ENCODE results near the gene SLC36A4.
"Not testable (repeated sequence)": the region's sequence is repeated elsewhere in the genome, so short reads cannot be mapped to it uniquely, and the experiment has no call there.

- not testable (repeated sequence) for TF ChIP-seq POLR2A, CTCF, POLR2AphosphoS5 (IDR thresholded peaks at IDR 0.05)
Measured at GRCh38 chr11:93177891-93178290, 19.9 kb downstream of the SLC36A4 start.

Data from prostate gland (tissue), 2 donors.